HTERT RPE-1 (cell line): Measurements from ENCODE around the gene NAT9.

Experiments used
- in situ Hi-C: fragments of 300-500 bp; cut with MboI; formaldehyde crosslinking; loops from 4 replicates; pipeline ENCODE4 v1.14.3; 2020; ENCODE audit warnings: low sequenced_read_pairs

NAT9 gene

DNA sequence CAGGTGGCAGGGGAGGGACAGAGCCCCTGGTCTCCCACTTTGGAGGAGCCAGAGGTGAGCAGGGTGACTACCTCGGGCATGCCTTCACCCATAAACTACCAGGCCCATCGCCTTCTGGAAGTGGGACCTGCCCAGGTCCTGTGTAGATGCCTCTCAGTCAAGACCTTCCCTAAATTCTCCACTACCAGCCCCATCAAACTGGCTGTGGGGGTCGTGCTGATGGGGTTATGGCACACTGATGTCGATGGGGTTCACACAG is 44.9 kb downstream of the NAT9 start:
- in situ Hi-C loops, result no loop called here

DNA sequence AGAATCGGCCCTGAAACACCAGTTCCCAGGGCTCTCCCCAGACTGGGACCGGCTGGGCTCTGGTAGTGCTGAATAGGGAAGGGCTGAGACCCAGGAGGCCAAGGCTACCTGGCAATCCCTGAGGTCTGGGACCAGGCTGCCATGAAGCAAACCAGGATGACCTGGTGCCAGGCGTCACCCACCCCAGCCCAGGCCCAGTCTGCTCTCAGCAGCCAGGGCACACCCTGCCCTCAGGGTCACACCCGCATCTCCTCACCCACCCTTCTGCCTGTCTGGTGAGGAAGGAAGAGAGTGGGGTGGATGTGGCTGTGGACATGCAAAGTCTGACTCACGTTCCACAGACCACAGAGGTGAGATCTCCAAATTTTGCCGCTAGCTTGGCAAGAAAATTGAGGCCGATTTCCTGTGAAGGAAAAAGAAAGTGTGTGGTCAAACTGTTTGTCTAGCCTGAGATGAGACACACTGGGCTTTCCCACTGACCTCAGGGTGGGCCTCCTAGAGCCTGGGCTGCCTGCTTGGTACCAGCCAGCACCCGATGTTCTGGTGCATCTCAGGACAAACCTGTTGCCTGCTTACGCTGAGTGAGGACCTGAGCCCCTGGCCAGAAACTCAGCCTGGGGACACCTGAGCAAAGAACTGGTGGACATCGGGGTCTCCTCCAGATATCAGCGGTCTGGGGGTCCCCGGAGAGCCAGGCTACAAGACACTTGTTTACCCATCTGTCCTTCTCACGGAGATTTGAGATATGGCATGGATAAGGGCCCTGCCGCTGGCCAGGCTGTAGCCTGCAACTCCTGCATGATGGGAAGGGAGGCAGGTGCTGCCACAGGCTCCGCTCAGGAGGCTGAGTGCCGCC is 45.4 kb downstream of the NAT9 start:
- in situ Hi-C loops, result no loop called here

DNA sequence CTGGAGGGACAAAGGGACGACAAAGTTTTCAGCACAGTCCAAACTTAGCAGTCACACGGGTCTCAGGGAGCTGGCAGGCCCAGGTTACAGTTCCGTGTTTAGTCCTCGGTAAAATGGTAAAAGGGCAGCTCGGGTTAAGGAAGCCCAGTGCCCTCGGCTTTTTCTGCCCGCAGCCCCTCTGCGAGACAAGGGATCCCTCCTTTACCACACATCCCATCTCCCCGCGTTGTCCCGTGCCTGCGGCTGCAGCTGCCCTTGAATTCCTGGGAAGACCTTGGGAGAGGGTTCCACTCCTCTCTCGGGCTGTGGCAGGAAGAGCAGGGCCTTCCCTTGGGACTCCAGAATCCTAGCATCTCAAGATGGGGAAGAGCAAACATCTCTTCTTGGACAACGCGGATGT is 46.3 kb downstream of the NAT9 start:
- in situ Hi-C loops, result no loop called here

DNA sequence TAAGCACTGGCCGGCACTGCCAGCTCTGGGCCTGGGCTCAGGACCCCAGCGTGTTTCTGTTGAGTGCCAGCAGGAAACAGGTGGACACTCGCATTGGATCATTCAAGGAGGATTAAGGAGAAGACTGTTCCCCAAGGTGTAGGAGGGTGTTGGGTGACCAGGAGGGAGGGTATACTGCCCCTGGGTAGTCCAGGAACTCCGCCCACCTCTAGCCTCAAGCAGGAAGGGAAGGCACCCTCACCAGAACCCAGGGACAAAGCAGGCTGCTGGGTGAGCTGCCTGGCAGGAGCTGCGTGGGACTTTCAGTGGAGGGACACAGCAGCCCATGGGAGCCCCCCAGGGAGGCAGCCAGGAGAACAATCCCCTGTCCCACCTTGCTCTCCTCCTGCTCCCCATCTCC is 46.8 kb downstream of the NAT9 start:
- in situ Hi-C loops, result no loop called here

DNA sequence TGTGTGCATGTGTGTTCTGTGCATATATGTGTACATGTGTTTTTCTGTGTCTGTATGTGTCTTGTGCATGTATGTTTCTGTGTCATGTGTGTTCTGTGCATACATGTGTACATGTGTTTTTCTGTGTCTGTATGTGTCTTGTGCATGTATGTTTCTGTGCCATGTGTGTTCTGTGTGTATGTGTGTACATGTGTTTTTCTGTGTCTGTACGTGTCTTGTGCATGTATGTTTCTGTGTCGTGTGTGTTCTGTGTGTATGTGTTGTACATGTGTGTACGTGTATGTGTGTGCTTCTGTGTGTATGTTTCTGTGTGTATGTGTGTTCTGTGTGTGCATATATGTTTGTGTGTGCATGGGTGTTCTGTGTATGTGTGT is 47.5 kb downstream of the NAT9 start:
- in situ Hi-C loops, result no loop called here

DNA sequence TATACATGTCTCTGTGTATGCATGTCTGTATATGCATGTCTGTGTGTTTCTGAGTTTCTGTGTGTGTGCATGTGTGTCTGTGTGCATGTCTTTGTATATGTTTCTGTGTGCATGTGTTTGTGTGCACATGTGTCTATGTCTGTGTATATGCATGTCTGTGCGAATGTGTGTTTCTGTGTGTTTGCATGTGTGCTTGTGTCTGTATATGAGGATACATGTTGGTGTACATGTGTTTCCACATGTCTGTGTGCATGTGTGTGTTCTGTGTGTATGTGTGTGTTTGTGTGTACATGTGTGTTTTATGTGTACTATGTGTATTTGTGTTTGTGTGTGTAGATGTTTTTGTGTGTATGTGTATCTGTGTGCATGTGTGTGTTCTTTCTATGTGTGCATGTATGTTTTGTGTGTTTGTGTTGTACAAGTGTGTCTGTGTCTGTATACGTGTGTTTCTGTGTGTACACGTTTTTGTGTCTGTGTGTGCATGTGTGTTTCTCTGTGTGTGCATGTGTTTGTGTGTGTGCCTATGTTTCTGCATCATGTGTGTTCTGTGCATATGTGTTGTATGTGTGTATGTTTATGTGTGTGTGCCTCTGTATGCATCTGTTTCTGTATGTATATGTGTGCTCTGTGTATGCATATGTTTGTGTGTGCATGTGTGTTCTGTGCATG is 48.0 kb downstream of the NAT9 start:
- in situ Hi-C loops, result no loop called here

DNA sequence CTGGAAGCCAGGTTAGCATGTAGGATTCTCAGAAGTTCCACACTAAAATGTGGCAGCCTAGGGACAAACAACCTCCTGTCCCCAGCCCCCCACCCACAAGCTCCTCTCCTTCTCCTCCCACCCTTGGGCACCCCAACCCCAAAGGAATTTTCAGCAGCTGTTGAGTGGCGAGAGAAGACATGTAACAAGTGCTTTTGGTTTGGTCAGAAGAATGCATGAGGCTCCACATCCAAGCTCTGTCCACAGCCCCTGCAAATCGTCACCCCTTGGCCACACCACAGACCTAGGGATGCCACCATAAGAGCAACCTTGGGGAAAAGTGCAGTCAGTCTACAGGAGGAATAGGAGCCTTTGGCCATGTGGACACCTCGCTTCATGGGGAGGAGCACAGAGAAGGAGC is 51.0 kb downstream of the NAT9 start:
- in situ Hi-C loops, result no loop called here

DNA sequence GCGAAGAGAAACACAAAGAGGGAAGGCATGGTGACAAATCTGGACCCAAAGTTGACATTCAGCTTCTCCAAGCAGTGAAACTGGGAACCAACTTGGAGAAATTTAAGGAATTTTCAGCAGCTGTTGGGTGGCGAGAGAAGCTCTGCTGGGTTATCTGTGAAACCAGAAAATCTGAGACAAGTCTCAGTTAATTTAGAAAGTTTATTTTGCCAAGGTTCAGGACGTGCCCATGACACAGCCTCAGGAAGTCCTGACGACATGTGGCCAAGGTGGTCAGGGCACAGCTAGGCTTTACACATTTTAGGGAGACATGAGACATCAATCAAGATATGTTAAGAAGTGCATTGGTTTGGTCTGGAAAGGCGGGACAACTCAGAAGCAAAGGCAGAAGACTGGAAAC is 52.3 kb downstream of the NAT9 start:
- in situ Hi-C loops, result no loop called here

DNA sequence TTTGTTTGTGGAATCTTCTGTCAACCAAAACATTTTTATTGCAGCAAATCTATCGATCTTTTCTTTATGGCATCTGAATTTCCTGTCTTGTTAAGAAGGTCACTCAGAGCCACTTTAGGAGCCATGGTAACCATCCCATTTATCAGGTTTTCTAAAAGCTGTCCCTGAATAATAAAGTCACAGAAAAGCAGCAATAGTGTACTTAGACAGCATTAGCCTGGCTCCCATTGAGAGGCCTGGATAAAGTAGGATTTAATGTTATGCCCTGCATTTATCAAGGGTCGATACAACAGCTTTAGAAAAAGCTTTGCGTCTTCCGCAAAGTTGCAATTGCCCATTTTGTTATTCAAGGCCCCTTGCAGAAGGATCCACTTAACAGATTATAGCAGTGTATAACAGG is 53.4 kb downstream of the NAT9 start:
- in situ Hi-C loops, result no loop called here
